Activated T-cell treated with anti-CD3 and anti-CD28 coated beads for 24 hours (primary cell): ENCODE data around the gene CEP97.
"Not testable (repeated sequence)": the region's sequence is repeated elsewhere in the genome, so short reads cannot be mapped to it uniquely, and the experiment has no call there.

Experiments used
- DNase-seq: peaks from one replicate; pipeline ENCODE4 v3.0.0-alpha.2; 2020; ENCODE audit warnings: low read depth

The CEP97 gene

DNA sequence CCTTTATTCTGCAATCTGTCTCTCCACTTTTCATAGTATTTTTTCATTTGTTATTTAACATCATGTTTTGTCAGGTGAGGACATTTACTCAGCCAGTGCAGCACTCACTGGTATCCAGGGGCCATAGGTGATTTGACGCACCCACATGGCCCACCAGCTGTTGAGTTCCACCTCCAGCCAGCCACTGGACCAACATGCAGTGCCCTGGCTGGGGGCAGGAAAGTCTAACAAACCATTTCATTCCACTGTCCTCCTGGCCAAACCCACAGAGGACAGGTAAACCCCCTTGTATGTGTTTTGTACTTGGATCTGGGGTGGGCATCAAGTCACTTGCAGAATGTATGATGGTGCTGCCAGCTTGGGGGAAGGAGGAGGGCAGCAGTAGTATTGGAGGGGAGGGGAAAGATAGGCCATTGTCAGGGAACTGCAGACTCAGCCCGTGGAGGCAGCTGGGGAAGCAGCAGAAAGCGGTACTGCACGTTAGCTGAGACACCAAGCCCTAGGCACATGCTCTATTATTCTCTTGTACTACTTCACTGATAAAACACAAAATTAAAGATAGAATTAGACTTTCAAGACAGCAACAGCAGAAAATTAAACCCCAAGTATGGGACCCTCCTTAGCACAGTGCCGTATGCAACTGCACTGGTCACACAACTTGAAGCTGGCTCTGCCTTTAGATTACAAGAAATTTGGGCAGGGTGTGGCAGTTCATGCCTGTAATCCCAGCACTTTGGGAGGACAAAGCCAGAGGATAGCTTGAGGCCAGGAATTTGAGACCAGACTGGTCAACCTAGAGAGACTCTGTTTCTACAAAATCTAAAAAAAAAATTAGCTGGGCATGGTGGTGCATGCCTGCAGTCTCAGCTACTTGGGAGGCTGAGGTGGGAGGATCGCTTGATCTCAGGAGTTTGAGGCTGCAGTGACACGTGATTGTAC is 22.4 kb upstream of the CEP97 start:
- no peak for DNase-seq

DNA sequence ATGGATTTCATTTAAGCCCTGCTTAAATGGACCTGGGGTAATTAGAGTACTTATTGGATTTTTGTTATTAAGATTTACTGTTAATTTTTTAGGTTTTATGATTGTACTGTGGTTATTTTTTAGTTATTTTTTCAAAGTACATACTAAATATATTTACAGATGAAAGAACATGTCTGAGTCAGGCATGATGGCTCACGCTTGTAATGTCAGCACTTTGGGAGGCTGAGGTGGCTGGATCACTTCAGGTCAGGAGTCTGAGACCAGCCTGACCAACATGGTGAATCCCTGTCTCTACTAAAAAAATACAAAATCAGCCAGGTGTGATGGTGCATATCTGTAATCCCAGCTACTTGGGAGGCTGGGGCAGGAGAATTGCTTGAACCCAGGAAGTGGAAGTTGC is 21.7 kb upstream of the CEP97 start:
- DNase-seq: no peak

DNA sequence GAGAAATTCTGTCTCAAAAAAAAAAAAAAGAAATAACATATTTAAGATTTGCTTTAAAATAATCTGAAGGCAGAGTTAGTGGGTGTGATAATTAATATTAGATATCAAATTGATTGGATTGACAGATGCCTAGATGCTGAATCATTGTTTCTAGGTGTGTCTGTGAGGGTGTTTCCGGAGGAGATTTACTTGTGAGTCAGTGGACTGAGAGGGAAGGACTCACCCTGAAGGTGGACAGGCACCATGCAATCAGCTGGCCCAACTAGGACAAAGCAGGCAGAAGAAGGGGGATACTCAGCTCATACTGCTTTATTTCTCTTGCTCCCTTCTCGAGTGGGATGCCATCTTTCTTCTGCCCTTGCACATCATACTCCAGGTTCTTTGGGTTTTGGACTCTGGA is 21.2 kb upstream of the CEP97 start:
- no peak for DNase-seq

- not testable (repeated sequence) for DNase-seq
These were observed 19.8 kb upstream of the CEP97 start for GRCh38 chr3:101704639-101705038.

DNA sequence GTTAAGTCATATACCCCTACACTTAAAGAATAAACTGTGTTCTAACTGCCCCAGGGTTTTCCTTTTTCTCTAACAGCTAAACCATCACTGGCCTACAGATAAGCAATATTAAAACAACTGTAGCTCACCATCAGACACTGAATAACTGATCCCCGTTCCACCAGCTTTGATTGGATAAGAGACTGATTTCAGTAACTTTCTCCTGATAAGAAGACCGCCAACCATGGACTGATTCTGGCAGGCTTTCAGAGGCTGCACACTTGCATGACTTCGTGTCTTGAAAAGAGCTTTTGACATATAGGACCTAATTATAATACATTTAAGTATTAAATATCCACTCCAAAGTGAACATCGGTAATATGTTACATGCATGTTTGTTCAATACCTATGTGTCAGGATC is 15.3 kb upstream of the CEP97 start:
- DNase-seq: no peak

DNA sequence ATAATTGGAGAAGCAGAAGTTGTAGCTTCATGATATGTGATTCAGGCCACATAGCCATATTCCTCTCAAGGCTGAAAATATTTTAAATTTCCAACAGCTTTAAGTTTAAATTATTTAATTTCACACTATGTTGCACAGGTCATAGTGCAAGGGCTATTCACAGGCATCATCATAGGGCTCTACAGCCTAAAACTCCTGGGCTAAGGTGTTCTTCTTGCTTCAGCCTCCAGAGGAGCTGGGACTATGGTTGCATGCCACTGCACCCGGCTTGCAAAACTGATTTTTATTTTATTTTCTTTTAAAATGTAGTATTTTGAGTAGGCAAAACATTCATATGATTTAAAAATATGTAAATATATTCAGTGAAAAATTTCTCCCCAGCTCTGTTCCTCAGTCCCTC is 6.0 kb upstream of the CEP97 start:
- DNase-seq: no peak

- DNase-seq: no peak
These were observed 4.7 kb upstream of the CEP97 start for GRCh38 chr3:101719604-101720185.

- DNase-seq: no peak
These were observed 3.3 kb upstream of the CEP97 start for GRCh38 chr3:101720851-101721840.

DNA sequence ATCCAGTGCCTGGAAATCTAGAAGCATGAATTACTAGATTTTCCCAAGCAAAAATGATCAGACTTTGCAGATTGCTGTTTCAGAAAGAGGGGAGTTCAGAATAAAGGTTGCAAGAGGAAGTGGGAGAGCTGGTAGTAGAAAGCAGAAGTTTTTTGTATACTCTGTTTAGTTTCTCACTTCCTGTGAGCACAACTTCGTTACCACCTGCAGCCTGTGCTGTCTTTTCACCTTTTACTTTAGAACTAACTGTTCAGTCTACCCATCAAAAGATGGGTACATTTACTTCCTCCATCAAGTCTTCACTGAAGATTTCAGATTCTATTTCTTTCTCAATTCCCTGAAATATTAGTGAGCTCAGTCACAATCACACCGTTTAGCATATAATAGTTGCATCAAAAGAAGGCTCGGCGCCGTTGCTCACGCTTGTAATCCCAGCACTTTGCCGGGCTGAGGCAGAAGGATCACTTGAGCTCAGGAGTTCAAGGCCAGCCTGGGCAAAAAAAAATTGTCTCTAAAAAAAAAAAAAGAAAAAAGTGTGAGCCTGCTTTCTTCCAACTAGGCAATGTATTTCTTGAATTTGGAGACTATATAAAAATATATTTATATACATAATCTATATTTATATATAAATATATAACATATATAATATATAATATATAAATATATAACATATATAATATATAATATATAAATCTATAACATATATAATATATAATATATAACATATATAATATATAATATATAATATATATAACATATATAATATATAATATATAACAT is 1.8 kb upstream of the CEP97 start:
- no peak for DNase-seq

DNA sequence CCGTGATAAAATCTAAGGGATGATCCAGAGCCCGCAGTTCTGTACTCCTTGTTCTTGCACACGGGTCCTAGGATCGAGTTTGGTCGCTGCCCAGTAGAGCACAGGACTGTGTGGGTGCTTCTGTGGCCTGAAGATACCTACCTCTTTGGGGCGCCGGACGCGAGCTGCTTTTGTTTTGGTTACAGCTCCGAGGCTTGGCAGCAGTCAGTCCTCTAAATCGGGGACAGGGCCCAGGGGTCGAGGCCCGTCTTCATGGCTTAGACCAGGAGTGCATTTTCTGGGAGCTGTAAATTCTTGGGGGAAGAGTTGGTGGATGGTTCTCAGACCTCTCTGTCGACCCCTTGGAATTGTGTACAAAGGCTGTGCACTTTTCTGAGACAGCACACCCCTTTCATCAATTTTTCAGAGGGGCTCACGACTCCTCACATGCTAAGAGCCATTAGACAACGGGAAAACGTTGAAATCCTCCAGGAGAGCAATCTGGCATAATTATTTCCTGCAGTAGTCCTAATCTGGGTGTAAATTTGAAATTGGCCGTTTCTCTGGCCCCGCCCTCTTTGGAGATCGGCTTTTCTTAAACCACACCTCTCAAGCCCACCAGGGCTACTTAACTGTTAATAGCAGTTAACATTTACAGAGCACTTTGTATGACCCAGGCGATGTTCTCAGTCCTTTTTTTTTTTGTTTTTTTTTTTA is 928 bp downstream of the CEP97 start:
- no peak for DNase-seq

DNA sequence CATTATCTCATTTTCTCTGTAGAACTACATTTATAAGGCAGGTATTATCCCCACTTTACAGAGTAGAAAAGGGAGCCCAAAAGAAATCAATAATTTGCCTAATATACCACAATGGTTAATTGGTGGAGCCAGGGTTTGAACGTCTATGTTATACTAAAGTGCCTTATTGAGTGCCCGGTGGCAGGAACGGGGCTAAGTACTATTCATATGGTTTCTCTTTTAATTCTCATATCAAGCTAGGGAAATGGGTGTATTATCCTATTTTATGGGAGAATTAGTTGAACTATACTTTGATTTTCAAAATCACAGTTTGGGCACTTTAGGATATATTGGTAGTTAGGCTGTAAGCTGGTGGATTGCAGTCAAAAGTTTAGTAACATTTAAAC is 1.5 kb downstream of the CEP97 start:
- no peak for DNase-seq

GRCh38 chr3:101729586-101729985 is 5.2 kb downstream of the CEP97 start:
- no peak for DNase-seq

- no peak for DNase-seq
These were observed 6.4 kb downstream of the CEP97 start for GRCh38 chr3:101730839-101731238.

DNA sequence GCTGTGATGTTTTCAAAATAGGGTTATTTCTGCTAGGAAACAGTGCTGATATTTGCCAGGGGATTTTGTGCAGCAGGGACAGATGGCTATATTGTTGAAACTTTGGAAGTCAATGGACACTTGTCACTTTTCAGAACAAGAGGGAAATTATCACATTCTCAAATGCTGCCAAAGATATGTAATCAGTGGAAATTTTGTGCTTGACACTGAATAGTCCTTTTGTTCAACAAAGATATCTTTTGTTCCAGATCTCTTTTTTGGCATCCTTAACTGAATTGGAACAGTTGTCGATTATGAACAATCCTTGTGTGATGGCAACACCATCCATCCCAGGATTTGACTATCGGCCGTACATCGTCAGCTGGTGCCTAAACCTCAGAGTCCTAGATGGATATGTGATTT is 7.8 kb downstream of the CEP97 start:
- DNase-seq: no peak

DNA sequence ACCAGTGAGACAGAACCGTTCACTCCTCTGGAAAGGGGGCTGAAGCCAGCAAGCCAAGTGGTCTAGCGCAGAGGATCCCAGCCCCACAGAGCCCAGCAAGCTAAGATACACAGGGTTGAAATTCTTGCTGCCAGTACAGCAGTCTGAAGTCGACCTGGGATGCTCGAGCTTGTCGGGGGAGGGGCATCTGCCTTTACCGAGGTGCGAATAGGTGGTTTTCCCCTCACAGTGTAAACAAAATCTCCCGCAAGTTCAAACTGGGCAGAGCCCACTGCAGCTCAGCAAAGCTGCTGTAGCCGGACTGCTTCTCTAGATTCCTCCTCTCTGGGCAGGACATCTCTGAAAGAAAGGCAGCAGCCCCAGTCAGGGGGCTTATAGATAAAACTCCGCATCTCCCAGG is 11.4 kb downstream of the CEP97 start:
- no peak for DNase-seq

- not testable (repeated sequence) for DNase-seq
These were observed 17.5 kb downstream of the CEP97 start for GRCh38 chr3:101741914-101742313.

GRCh38 chr3:101744811-101745210 is 20.4 kb downstream of the CEP97 start:
- DNase-seq: no peak

DNA sequence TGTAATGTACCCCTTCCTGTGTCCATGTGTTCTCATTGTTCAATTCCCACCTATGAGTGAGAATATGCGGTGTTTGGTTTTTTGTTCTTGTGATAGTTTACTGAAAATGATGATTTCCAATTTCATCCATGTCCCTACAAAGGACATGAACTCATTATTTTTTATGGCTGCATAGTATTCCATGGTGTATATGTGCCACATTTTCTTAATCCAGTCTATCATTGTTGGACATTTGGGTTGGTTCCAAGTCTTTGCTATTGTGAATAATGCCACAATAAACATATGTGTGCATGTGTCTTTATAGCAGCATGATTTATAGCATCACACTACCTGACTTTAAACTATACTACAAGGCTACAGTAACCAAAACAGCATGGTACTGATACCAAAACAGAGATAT is 21.5 kb downstream of the CEP97 start:
- not testable (repeated sequence) for DNase-seq

GRCh38 chr3:101753386-101754113 is 29.1 kb downstream of the CEP97 start:
- not testable (repeated sequence) for DNase-seq

GRCh38 chr3:101758224-101758623 is 33.8 kb downstream of the CEP97 start:
- DNase-seq: no peak
